ENCODE data around the gene NEK9. TPM values are rescaled to one million over a fixed set of nuclear protein-coding genes. Genes with fewer than 3 reads are reported as not detected.
"Not testable (repeated sequence)": the region's sequence is repeated elsewhere in the genome, so short reads cannot be mapped to it uniquely, and the experiment has no call there.

The NEK9 gene
- total RNA-seq, 4 donors from 2014 or later: 76.1 to 109 (median 94.4) TPM

DNA sequence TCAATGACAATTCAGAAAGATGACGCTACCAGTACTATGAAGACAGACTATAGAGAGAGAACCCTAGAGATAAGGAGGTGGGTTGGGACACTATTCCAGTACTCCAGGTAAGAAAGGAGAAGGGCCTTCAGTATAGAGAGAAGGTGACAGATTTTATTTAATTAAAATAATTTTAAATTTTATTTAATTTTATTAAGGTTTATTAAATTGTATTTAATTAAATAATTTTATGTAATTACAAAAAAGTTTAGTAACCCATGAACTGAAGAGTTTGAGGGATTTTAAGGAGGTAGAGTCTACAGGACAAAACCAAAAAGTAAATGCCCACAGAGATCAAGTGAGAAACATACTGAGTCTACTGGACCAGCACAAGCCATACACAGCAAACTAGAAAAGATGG lies 29.3 kb upstream of the NEK9 start:
- DNase-seq (ENCODE audit: low spot score in 2 of 2): no peak
- no peak overlapping the region for H3K4me3 ChIP-seq
- H3K4me1 ChIP-seq: peaks cover 0 to 85% (median 40%) of the 10 kb centered on the region in 4 donors
- H3K9me3 ChIP-seq: no peaks in the 10 kb centered on the region
- WGBS, 2 donors: 98% methylated on average over 1 of the region's 1 CpG
- no peaks in the 10 kb centered on the region for H3K27me3 ChIP-seq
- H3K27ac ChIP-seq: peak overlapping the region in 2 of 4 donors; percentile 94 to 100
- peaks cover 0 to 8% (median 5%) of the 10 kb centered on the region in 3 donors for H3K36me3 ChIP-seq
- TF ChIP-seq EP300 (IDR thresholded peaks at IDR 0.05): no peak
- TF ChIP-seq POLR2A (IDR thresholded peaks at IDR 0.05): no peak
- TF ChIP-seq, protein P1, sequence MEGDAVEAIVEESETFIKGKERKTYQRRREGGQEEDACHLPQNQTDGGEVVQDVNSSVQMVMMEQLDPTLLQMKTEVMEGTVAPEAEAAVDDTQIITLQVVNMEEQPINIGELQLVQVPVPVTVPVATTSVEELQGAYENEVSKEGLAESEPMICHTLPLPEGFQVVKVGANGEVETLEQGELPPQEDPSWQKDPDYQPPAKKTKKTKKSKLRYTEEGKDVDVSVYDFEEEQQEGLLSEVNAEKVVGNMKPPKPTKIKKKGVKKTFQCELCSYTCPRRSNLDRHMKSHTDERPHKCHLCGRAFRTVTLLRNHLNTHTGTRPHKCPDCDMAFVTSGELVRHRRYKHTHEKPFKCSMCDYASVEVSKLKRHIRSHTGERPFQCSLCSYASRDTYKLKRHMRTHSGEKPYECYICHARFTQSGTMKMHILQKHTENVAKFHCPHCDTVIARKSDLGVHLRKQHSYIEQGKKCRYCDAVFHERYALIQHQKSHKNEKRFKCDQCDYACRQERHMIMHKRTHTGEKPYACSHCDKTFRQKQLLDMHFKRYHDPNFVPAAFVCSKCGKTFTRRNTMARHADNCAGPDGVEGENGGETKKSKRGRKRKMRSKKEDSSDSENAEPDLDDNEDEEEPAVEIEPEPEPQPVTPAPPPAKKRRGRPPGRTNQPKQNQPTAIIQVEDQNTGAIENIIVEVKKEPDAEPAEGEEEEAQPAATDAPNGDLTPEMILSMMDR (IDR thresholded peaks at IDR 0.05): no peak

DNA sequence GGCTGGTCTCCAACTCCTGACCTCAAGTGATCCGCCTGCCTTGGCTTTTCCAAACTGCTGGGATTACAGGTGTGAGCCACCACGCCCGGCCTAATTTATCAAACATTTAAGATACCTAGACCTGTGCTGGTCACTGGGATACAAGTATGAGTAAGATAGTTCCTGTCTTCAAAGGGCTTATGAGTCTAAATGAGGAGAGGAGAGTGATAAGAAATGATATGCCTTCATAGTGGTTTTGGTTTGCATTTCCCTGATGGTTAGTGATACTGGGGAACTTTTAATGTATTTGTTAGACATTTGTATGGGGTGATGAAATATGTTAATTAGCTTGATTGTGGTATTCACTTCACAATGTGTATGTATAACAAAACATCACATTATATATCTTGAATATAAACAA lies 28.3 kb upstream of the NEK9 start:
- Histone ChIP-seq H3K4me3 (no peak overlapping the region), H3K36me3 (peaks cover 0 to 13% (median 10%) of the 10 kb centered on the region in 3 donors), H3K27ac (peak overlapping the region in 2 of 4 donors; percentile 94 to 100), H3K27me3 (no peaks in the 10 kb centered on the region), H3K9me3 (no peaks in the 10 kb centered on the region), H3K4me1 (peaks cover 0 to 85% (median 39%) of the 10 kb centered on the region in 4 donors)
- TF ChIP-seq, protein P1 (IDR thresholded peaks at IDR 0.05): no peak
- 98 to 99% methylated on average over 3 of the region's 3 CpGs for WGBS, 2 donors
- no peak for DNase-seq (ENCODE audit: low spot score in 2 of 2)

DNA sequence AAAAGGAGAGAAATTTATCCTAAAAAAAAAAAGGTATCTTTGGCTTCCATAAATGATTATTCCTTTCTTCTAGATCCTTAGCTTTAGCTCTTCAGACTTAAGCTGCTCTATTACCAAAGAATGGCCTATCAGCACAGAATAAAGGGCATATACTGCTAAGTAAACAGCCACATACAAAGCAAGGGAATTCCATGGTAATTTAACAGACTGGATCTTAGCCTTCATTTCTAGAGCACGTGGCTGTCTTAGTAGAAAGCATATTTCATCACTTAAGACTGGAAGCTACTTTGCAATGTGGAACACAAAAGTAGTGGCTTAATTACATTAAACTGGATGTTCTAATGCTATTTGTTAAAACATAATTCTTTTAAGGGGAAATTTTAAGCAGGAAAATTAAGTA lies 26.4 kb upstream of the NEK9 start:
- Histone ChIP-seq H3K36me3 (peaks cover 0 to 13% (median 10%) of the 10 kb centered on the region in 3 donors), H3K9me3 (no peaks in the 10 kb centered on the region), H3K27ac (peak overlapping the region in 3 of 4 donors; percentile 22 to 97 (median 90)), H3K4me3 (no peak overlapping the region), H3K27me3 (no peaks in the 10 kb centered on the region), H3K4me1 (peaks cover 3 to 87% (median 44%) of the 10 kb centered on the region in 4 donors)
- no peak for DNase-seq (ENCODE audit: low spot score in 2 of 2)
- WGBS, 2 donors: 35 to 39% methylated on average over 1 of the region's 1 CpG
- TF ChIP-seq EP300 (IDR thresholded peaks at IDR 0.05) (no peak), POLR2A (IDR thresholded peaks at IDR 0.05) (no peak)
- TF ChIP-seq, protein P1 (IDR thresholded peaks at IDR 0.05): no peak

DNA sequence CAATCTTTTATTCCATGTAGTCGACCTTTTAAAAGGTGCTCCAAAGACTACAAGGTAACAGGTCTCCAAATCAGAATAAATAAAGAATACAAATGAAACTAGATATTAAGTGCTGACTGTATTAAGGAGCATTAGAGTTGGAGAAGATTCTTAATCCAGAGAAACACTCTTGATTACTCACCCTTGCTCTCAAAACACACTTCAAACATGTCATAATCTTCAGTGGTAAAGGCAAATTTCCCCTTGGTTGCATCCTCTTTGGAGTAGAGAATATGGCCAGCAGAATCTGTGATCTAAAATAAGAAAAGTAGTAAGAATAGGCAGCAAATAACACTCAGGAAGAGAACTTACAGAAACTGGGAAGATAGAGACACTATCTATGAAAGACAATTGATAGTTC lies 25.0 kb upstream of the NEK9 start:
- H3K36me3 ChIP-seq: peaks cover 0 to 13% (median 10%) of the 10 kb centered on the region in 3 donors
- H3K27me3 ChIP-seq: no peaks in the 10 kb centered on the region
- peak overlapping the region in 3 of 4 donors; percentile 82 to 97 (median 90) for H3K27ac ChIP-seq
- peaks cover 3 to 86% (median 53%) of the 10 kb centered on the region in 4 donors for H3K4me1 ChIP-seq
- no peaks in the 10 kb centered on the region for H3K9me3 ChIP-seq
- TF ChIP-seq POLR2A (IDR thresholded peaks at IDR 0.05) (no peak), EP300 (IDR thresholded peaks at IDR 0.05) (no peak)
- TF ChIP-seq, protein P1 (IDR thresholded peaks at IDR 0.05): no peak
- no peak overlapping the region for H3K4me3 ChIP-seq
- 96 to 98% methylated on average over 1 of the region's 1 CpG for WGBS, 2 donors
- no peak for DNase-seq (ENCODE audit: low spot score in 2 of 2)

DNA sequence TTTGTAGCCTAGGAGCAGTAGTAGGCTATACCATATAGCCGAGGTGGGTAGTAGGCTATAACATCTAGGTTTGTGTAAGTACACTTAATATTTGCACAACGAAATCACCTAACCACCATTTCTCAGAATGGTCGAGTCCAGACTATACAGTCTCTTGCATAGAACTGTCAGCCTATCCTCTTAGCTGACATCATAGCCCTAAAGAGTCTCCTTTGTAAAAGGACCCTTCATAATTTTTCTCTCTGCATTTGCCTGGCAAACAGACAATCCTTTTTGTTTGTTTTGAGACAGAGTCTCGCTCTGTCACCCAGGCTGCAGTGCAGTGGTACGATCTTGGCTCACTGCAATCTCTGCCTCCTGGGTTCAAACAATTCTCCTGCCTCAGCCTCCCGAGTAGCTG lies 23.8 kb upstream of the NEK9 start:
- not testable (repeated sequence) for H3K4me3 ChIP-seq; DNase-seq (ENCODE audit: low spot score in 2 of 2); H3K9me3 ChIP-seq; H3K27me3 ChIP-seq
- 51 to 58% methylated on average over 6 of the region's 6 CpGs for WGBS, 2 donors
- H3K36me3 ChIP-seq: peaks cover 0 to 13% (median 10%) of the 10 kb centered on the region in 3 donors
- peaks cover 5 to 93% (median 64%) of the 10 kb centered on the region in 4 donors for H3K4me1 ChIP-seq
- H3K27ac ChIP-seq: peak overlapping the region; percentile 82 to 97 (median 90)

DNA sequence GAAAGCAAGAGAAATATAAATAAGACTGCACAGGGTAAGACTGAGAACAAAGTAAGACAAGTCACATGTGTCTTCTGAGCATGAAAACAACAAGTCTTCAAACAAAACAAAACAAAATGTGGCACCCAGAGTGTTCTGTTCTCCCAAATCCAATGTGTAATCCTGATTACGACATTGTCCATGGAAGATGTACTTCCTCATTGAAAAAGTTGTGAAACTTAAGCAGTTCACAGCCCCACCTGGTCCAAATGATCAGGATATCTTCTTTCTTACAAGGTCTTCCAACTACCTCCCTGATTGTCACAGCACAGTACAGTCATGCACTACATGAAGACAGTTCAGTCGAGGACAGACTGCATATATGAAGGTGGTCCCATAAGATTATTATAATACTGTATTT lies 23.3 kb upstream of the NEK9 start:
- H3K4me1 ChIP-seq: peaks cover 5 to 93% (median 66%) of the 10 kb centered on the region in 4 donors
- no peak overlapping the region for H3K4me3 ChIP-seq
- H3K27me3 ChIP-seq: no peaks in the 10 kb centered on the region
- H3K9me3 ChIP-seq: no peaks in the 10 kb centered on the region
- TF ChIP-seq POLR2A (IDR thresholded peaks at IDR 0.05) (peak in 1 of 2 donors; percentile 37), EP300 (IDR thresholded peaks at IDR 0.05) (peak; percentile 97)
- TF ChIP-seq, protein P1 (IDR thresholded peaks at IDR 0.05): no peak
- H3K27ac ChIP-seq: peak overlapping the region; percentile 82 to 97 (median 90)
- peak in 1 of 2 donors; percentile 49 for DNase-seq (ENCODE audit: low spot score in 2 of 2)
- H3K36me3 ChIP-seq: peaks cover 0 to 13% (median 10%) of the 10 kb centered on the region in 3 donors
- 58 to 65% methylated on average over 2 of the region's 2 CpGs for WGBS, 2 donors
